AML-193 (cell line): ENCODE results near the gene ZBTB44.
"Not testable (repeated sequence)": the region's sequence is repeated elsewhere in the genome, so short reads cannot be mapped to it uniquely, and the experiment has no call there.

Source experiments
- DNase-seq, 2 experiments: peaks; one replicate each; lab custom pipeline; 2025; lab: John Stamatoyannopoulos, UW

The ZBTB44 gene

GRCh38 chr11:130194241-130195023, 120.3 kb downstream of the ZBTB44 start:
- DNase-seq, result no peak

- not testable (repeated sequence) for DNase-seq
Measured at GRCh38 chr11:130193551-130193950, 121.2 kb downstream of the ZBTB44 start.

- DNase-seq, result no peak
Measured at GRCh38 chr11:130192845-130193267, 121.9 kb downstream of the ZBTB44 start.

- DNase-seq, result no peak
Measured at GRCh38 chr11:130191896-130192295, 122.8 kb downstream of the ZBTB44 start.

- DNase-seq, result no peak
Measured at GRCh38 chr11:130190371-130190881, 124.3 kb downstream of the ZBTB44 start.

- DNase-seq, result no peak
Measured at GRCh38 chr11:130189492-130190210, 125.1 kb downstream of the ZBTB44 start.

- DNase-seq, result no peak
Measured at GRCh38 chr11:130188585-130189347, 126.0 kb downstream of the ZBTB44 start.

GRCh38 chr11:130188047-130188446, 126.7 kb downstream of the ZBTB44 start:
- DNase-seq, result no peak

GRCh38 chr11:130187096-130187495, 127.6 kb downstream of the ZBTB44 start:
- no peak for DNase-seq

GRCh38 chr11:130183878-130184610, 130.7 kb downstream of the ZBTB44 start:
- no peak for DNase-seq

- no peak for DNase-seq
Measured at GRCh38 chr11:130181295-130182272, 133.1 kb downstream of the ZBTB44 start.

- no peak for DNase-seq
Measured at GRCh38 chr11:130180896-130181294, 133.8 kb downstream of the ZBTB44 start.

- no peak for DNase-seq
Measured at GRCh38 chr11:130180491-130180890, 134.2 kb downstream of the ZBTB44 start.

GRCh38 chr11:130179396-130180306, 135.1 kb downstream of the ZBTB44 start:
- no peak for DNase-seq

GRCh38 chr11:130178441-130179339, 136.0 kb downstream of the ZBTB44 start:
- no peak for DNase-seq

- DNase-seq, result no peak
Measured at GRCh38 chr11:130177782-130178181, 136.9 kb downstream of the ZBTB44 start.
